ENCODE data around the gene MTG2.

DNA sequence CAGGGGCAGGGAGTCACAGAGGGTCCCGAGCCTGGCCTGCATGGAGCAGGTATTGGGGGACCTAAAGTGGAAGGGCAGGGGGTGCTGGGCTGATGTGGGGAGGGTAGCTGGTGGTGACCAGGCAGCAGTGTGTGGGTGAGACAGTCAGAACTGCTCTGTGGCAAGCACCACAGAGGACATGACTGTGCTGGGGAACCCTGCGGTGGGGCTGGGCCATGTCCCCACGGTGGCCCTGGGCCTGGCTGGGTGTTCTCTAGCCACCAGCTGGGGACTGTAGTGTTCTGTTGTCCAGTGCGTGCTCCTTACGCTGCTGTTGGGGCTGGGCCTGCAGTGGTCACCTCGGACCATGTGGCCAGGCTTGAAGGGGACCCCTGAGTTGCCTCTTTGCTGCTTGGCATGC lies 35.7 kb upstream of the MTG2 start:
- TF ChIP-seq, protein P1, sequence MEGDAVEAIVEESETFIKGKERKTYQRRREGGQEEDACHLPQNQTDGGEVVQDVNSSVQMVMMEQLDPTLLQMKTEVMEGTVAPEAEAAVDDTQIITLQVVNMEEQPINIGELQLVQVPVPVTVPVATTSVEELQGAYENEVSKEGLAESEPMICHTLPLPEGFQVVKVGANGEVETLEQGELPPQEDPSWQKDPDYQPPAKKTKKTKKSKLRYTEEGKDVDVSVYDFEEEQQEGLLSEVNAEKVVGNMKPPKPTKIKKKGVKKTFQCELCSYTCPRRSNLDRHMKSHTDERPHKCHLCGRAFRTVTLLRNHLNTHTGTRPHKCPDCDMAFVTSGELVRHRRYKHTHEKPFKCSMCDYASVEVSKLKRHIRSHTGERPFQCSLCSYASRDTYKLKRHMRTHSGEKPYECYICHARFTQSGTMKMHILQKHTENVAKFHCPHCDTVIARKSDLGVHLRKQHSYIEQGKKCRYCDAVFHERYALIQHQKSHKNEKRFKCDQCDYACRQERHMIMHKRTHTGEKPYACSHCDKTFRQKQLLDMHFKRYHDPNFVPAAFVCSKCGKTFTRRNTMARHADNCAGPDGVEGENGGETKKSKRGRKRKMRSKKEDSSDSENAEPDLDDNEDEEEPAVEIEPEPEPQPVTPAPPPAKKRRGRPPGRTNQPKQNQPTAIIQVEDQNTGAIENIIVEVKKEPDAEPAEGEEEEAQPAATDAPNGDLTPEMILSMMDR (IDR thresholded peaks at IDR 0.05; ENCODE audit: insufficient read depth, low read depth, low read length), result no peak
- no peak for TF ChIP-seq EZH2 (IDR thresholded peaks at IDR 0.05; ENCODE audit: insufficient read depth, low read length)

Measured in astrocyte (in vitro differentiated cells and primary cell).